Gastroesophageal sphincter (tissue), 3 donors: ENCODE data around the gene CDH23.

Source experiments
- POLR2A ChIP-seq, 2 donors: fragments of 450-650 bp; IDR thresholded peaks; one replicate each; pipeline ENCODE4 v1.6.1; 2017; ENCODE audit warnings: antibody characterized with exemption in 2 of 2, mild to moderate bottlenecking in 2 of 2, moderate library complexity in 1 of 2
- POLR2AphosphoS5 ChIP-seq: sonication (generic); formaldehyde crosslinking; IDR thresholded peaks from one replicate; pipeline ENCODE4 v1.6.1; 2017; ENCODE audit warnings: antibody characterized with exemption
- TF ChIP-seq, protein P1 (sequence below), 4 experiments: fragments of 200-600 bp in 2 of 4; fragments of 450-650 bp in 2 of 4; sonication (generic) in 1 of 4; IDR thresholded peaks; one replicate each; pipeline ENCODE4 v1.5.1; 2017 to 2019; ENCODE audit warnings: antibody characterized with exemption in 4 of 4, mild to moderate bottlenecking in 2 of 4, moderate library complexity in 2 of 4

DNA sequence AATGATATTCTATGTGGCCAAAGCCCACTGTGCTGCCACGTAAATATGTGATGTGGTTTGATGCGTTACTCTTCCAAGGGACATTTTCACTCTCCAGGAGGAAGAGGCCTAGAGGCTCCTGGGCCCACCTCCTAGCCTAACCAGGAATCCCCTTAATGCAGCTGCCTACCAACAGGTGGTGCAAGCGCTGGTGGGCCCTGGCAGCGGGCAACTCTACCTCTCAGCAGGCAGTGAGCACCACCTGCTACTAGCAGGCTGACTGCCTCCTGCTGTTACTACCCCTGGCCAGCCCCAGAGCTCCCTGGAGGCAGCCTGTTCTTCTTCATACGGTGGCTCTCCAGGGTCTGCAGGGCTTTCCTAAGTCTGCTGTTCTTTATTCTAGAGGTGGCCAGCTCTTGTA lies 62.8 kb downstream of the CDH23 start:
- TF ChIP-seq, protein P1, sequence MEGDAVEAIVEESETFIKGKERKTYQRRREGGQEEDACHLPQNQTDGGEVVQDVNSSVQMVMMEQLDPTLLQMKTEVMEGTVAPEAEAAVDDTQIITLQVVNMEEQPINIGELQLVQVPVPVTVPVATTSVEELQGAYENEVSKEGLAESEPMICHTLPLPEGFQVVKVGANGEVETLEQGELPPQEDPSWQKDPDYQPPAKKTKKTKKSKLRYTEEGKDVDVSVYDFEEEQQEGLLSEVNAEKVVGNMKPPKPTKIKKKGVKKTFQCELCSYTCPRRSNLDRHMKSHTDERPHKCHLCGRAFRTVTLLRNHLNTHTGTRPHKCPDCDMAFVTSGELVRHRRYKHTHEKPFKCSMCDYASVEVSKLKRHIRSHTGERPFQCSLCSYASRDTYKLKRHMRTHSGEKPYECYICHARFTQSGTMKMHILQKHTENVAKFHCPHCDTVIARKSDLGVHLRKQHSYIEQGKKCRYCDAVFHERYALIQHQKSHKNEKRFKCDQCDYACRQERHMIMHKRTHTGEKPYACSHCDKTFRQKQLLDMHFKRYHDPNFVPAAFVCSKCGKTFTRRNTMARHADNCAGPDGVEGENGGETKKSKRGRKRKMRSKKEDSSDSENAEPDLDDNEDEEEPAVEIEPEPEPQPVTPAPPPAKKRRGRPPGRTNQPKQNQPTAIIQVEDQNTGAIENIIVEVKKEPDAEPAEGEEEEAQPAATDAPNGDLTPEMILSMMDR (IDR thresholded peaks at IDR 0.05), result no peak
- TF ChIP-seq POLR2AphosphoS5, result no peak
- TF ChIP-seq POLR2A (IDR thresholded peaks at IDR 0.05), result no peak
